Measurements from ENCODE around the gene CCDC47.
"Not testable (repeated sequence)": the region's sequence is repeated elsewhere in the genome, so short reads cannot be mapped to it uniquely, and the experiment has no call there.

The CCDC47 gene, protein sequence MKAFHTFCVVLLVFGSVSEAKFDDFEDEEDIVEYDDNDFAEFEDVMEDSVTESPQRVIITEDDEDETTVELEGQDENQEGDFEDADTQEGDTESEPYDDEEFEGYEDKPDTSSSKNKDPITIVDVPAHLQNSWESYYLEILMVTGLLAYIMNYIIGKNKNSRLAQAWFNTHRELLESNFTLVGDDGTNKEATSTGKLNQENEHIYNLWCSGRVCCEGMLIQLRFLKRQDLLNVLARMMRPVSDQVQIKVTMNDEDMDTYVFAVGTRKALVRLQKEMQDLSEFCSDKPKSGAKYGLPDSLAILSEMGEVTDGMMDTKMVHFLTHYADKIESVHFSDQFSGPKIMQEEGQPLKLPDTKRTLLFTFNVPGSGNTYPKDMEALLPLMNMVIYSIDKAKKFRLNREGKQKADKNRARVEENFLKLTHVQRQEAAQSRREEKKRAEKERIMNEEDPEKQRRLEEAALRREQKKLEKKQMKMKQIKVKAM

DNA sequence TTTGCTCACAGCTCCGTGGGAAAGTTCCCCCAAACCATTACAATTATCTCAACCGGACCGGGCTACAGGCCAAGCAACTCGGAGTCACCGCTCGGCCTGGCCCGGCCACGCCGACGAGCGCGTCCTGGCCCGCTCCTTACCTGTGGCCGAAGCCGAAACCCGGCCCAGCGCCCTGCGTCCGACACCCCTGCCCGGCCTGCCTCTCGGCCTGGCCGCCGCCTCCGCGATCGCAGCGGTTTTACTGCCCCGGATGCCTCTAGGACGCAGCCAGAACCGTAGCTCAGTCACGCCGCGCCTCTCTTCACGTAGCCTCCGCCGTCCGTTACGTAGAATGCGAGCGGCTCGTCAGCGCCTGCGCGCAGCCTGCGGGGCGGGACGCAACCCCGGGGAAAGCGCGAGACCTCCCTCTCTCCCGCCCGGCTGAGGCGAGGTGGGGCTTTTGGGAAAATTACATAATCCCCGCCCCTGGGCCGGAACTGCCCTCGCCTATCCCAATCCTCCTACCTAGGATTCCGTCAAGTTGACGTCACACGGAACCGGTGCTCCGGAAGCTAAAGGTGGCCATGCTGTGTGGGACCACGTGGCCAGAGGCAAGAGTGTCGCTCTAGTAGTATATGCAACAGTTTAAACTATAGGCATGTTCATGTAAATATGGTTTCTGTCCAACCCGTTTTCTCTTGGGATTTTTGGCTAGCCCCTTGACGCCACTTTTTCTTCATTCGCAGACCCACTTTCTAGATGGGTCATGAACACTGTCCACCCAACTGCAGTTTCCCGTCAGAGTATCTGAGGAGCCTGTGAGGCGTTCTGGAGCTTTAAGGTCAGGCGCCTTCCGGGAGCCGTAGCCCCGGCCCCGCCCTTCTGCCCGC lies at the start of gene CCDC47:
CCDC47 (minus strand) TSS at position 326 of the 869 bp plus-strand sequence. CDS start 7,422 bp downstream, outside the sequence.
- peak; percentile 99 to 100 (median 100) for DNase-seq

GRCh38 chr17:63822537-63822936 lies 49.1 kb upstream of the CCDC47 start:
- no peak for DNase-seq
- intact Hi-C loops (cut with DNase I) = no loop called here

More for the DNA sequence above, at the start of gene CCDC47:
- intact Hi-C loops (cut with DNase I) = loop anchor here (1.0 to 10.0 kb wide), 3 partner anchors 31 to 149 kb away; partner anchors contain the start of genes FTSJ3, MAP3K3 and PSMC5

- DNase-seq = no peak
- intact Hi-C loops (cut with DNase I) = no loop called here
Measured at GRCh38 chr17:63821804-63822203, 48.4 kb upstream of the CCDC47 start.

GRCh38 chr17:63820963-63821561 lies 47.7 kb upstream of the CCDC47 start:
- intact Hi-C loops (cut with DNase I) = no loop called here
- DNase-seq = no peak

GRCh38 chr17:63819585-63820537 lies 46.5 kb upstream of the CCDC47 start:
- DNase-seq = no peak
- intact Hi-C loops (cut with DNase I) = no loop called here

DNA sequence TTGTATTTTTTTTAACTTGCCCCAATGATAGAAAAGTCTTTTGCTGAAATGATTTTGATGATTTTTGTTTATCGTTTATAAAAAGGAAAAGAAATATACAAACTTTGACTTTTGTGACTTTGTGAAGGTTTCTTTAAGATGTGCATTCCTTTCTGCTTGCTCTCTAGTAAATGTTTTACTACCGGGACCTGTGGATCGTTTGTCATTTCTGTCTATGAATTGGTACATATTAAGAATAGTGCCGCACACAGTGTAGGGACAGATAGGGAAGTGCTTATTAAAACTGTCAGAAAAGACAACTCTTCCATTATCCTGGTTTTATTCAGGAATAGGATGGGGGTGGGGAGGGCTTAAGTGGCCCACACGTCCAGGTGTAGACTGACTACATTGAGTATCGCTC lies 45.7 kb upstream of the CCDC47 start:
- intact Hi-C loops (cut with DNase I) = no loop called here
- no peak for DNase-seq

DNA sequence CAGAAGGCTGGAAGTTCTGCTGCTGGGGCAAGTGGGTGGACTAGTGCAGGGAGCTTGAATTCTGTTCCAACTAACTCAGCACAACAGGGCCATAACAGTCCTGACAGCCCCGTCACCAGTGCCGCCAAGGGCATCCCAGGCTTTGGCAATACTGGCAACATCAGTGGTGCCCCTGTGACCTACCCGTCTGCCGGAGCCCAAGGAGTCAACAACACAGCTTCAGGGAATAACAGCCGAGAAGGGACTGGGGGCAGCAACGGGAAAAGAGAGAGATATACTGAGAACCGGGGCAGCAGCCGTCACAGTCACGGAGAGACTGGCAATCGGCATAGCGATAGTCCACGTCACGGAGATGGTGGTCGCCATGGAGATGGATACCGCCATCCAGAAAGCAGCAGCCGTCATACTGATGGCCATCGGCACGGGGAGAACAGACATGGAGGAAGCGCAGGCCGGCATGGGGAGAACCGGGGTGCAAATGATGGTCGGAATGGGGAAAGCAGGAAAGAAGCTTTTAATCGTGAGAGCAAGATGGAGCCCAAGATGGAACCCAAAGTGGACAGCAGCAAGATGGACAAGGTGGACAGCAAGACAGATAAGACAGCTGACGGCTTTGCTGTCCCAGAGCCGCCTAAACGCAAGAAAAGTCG lies 44.5 kb upstream of the CCDC47 start:
- intact Hi-C loops (cut with DNase I) = no loop called here
- peak in 1 of 10 donors; percentile 51 for DNase-seq

- DNase-seq = no peak
- intact Hi-C loops (cut with DNase I) = no loop called here
Measured at GRCh38 chr17:63816669-63817068, 43.3 kb upstream of the CCDC47 start.

DNA sequence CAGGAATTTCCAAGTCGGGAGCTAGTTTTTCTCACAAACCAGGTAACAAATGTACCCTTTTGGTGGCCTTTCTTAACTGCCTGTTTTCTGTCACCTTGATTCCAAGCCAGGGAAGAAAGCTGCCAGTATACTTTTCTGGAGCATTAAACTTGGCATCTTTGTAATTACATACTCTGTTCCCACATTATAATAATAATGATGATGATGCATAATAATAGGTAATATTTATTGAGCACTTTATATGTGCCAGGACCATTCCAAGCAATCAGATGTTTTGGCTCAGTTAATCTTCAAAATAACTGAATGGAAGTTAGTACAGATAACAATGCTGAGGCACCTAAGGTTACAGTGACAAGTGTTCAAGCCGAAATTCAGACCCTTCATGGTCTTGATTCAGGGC lies 42.7 kb upstream of the CCDC47 start:
- DNase-seq = no peak
- intact Hi-C loops (cut with DNase I) = no loop called here

DNA sequence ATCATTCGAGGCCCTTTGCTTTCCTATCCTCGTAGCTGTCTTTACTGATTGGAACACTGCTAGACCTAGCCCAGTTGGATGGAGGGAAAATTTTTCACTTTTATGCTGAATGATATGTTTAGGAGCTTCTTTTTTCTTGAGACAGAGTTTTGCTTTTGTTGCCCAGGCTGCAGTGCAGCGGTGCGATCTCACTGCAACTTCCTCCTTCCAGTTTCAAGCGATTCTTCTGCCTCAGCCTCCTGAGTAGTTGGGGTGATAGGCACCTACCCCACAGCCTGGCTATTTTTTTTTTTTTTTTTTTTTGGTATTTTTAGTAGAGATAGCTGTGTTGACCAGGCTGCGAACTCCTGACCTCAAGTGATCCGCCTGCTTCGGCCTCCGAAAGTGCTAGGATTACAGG lies 36.6 kb upstream of the CCDC47 start:
- intact Hi-C loops (cut with DNase I) = no loop called here
- no peak for DNase-seq

- no peak for DNase-seq
- intact Hi-C loops (cut with DNase I) = no loop called here
Measured at GRCh38 chr17:63805591-63805990, 32.2 kb upstream of the CCDC47 start.

GRCh38 chr17:63804328-63804727 lies 30.9 kb upstream of the CCDC47 start:
- no peak for DNase-seq

GRCh38 chr17:63800783-63801182 lies 27.4 kb upstream of the CCDC47 start:
- intact Hi-C loops (cut with DNase I) = no loop called here
- DNase-seq = no peak

More at GRCh38 chr17:63804328-63804727, 30.9 kb upstream of the CCDC47 start:
- intact Hi-C loops (cut with DNase I) = no loop called here

GRCh38 chr17:63798572-63799106 lies 25.2 kb upstream of the CCDC47 start:
- intact Hi-C loops (cut with DNase I) = no loop called here
- DNase-seq = peak in 1 of 10 donors; percentile 63

GRCh38 chr17:63796375-63796774 lies 23.0 kb upstream of the CCDC47 start:
- intact Hi-C loops (cut with DNase I) = not testable (repeated sequence)
- peak in 2 of 10 donors; percentile 73 to 82 for DNase-seq

- DNase-seq = no peak
- intact Hi-C loops (cut with DNase I) = no loop called here
Measured at GRCh38 chr17:63792055-63792729, 18.8 kb upstream of the CCDC47 start.

DNA sequence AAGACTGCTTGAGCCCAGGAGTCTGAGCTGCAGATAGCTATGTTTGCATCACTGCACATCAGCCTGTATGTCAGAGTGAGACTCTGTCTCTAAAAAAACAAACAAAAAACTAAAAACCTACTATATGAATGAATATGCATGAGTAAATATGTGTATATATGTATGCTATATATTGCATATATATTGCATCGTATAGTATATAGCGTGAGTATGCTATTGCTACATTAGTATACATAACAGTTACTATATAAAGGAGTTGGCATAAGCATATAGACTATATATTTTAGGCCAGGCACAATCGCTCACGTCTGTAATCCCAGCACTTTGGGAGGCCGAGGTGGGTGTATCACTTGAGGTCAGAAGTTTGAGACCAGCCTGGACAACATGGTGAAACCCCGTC lies 16.7 kb upstream of the CCDC47 start:
- no peak for DNase-seq
- intact Hi-C loops (cut with DNase I) = no loop called here

DNA sequence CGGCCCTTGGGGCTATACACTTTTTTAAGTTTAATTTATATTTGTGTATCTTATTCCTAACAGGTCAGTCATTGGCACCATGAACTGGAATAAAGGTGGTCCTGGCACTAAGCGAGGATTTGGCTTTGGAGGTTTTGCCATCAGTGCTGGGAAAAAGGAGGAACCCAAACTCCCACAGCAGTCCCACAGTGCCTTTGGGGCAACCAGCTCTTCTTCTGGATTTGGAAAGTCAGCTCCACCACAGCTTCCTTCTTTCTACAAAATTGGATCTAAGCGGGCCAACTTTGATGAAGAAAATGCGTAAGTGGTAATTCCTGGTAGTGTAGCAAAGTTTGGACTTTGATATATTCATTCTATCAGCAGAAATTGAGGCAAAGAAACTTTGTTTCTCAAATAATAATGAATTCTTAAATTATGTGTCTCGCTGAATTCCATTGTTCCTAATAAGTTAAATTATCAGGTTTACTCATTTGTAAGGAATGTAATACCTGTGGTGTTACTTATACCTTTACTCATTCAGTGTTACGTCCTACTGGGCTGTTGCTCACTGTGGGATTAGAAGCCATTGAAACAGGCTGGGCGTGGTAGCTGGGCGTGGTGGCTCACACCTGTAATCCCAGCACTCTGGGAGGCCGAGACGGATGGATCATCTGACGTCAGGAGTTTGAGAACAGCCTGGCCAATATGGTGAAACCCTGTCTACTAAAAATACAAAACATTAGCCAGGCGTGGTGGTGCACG lies 13.7 kb upstream of the CCDC47 start:
- no peak for DNase-seq
- intact Hi-C loops (cut with DNase I) = no loop called here
